HG02642 (cell line): ENCODE measurements around the gene COX5B.
"Not testable (repeated sequence)": the region's sequence is repeated elsewhere in the genome, so short reads cannot be mapped to it uniquely, and the experiment has no call there.

Source experiments
- ATAC-seq: cut with Tn5 transposase; IDR thresholded peaks from one replicate; pipeline ENCODE4 v1.9.1; 2021; ENCODE audit warnings: mild to moderate bottlenecking; ENCODE audit not compliant: unreplicated experiment, poor library complexity

Gene COX5B

DNA sequence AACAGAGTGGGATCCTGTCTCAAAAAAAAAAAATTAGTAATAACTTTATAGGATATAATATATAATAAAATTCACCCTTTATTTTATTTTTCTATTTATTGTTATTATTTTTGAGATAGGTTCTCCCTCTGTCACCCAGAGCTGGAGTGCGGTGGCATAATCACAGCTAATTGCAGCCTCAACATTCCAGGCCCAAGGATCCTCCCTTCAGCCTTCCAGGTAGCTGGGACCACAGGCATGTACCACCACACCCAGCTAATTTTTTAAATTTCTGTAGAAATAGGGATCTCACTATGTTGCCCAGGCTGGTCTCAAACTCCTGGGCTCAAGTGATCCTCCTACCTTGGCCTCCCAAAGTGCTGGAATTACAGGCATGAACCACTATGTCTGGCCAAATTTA, 24.6 kb downstream of the COX5B start:
- no peak for ATAC-seq

DNA sequence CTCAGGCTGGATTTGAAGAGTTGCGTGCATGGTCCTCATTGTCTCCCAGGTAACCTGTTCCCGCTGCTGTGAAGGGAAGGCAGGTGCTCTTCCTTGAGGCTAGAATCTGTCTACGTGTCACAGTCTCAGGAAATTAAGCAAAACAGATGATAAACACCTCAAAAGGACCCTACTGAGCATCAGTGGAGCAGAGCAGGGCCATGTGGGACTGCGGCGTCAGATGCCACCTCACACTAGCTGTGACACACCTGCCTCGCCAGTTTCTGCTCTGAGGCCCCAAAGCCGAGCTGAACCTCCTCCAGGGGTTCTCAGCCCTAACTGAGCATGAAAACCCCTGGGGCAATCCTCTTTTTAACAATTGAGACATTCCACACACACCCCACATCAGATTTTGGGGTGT, 25.7 kb downstream of the COX5B start:
- no peak for ATAC-seq

DNA sequence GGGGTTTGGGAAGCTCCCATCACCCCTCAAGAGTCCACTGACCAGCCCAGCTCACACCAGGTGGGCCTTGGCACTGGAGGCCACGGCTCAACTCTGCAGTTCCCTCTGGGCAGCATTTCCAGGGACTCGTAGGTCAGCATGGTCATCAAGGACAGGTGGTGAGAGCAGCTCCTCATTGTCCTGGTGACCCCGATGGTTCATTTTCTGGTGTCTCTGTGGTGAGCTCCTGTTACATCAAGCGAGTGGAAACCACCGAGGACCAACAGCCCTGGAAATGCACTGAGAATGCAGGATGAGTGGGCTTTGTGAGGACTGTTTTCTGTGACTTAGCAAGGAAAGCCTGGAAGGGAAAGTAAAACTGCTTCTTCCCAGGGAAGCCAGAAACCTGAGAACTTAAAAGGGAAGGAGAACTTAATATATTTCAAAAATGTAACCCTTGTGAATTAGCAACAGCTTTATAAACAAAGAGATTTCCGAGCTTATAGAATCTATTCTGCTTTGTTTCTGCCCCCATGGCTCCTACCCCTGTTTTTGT, 26.8 kb downstream of the COX5B start:
- not testable (repeated sequence) for ATAC-seq

DNA sequence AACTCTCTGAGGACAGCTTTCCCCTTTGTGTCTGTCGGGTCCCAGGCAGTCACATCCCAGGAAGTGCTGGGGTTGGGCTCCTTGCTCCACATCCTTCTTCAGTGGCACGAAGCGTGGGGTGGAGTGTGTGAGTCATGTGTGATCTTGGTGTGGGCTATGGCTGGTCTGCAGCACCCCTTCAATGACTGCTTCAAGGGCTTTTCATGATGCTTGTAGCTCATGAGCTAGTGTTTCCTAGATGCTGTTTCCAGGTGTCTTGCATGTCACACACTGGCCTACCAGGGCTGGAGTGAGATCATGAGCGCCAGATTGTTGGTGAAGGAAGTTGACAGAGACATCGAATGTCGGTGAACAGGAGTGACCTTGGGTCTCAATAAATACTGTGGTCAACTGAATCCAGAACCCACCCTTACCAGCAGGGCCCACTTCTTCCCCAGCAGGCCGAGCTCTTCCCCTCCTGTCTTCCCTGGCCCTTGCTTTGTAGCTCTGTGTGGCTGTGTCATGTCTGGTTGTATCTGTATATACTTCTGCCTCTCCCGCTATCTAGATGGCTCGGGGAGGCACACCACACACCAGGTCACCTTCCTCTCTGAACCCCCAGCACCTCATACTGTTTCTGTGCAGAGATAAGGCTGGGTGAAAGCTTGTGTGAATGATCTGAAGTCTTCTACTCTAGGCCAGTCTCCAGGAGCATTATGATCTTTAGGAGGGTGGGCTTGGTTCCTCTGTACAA, 27.5 kb downstream of the COX5B start:
- ATAC-seq: no peak

DNA sequence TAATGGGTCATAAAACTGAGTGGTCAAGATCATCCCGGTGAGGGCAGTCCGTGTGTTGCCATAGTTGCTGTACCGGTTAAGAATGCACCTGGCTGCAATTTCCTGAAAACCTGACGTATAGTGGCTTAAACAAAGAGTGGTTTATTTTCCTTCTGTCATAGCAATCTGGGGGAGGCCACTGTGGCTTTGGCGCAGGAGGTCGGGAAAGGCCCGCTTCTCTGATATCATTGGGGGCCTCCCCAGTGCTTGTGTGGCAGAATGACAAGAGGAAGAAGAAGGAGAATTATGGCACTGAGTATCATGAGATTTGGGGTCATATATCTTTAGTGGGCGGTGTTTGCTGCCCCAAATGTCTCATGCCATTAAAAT, 28.0 kb downstream of the COX5B start:
- ATAC-seq: no peak

DNA sequence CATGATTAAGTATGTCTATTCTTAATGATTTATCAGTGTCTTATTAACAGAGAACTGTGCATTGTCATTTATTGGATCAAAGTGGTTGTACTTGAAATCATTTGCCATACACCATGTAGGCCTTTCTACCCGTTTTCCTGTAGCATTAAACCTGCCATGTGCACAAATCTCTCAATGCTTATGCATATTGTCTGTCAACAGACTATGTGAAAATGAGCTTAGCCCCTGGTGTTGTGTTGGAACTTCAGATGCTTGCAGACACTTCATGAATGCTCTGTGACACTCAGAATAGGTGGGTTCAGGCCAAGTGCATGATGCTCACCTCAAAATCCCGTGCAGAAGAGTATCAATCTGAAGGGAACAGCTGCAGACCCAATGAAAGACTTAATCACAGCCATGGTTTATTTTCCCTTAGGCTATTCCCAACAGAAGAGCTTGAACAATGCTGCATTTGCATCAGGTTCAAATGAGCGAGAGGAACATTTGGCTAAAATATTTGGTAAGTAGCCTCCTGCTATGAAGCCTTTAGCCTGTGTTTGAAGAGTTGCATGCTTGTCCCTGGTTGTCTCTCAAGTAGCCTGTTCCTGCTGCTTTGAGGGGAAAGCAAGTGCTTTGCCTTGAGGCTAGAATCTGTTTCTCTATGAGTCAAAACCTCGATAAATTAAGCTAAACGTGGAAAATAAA, 29.7 kb downstream of the COX5B start:
- ATAC-seq: no peak

DNA sequence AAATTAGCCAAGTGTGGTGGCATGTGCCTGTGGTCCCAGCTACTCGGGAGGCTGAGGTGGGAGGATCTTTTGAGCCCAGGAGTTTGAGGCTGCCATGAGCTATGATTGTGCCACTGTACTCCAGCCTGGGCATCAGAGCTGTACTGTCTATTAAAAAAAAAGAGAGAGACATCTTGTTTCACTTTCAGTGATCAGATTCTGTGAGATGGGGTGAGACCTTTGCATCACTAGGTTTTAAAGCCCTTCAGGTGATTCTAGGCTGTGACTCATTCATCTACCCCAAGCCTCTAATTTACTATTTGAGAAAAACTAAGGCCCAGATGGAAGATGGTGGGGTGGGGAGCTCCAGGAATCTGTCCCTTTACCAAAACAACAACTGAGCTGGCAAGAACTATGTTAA, 30.8 kb downstream of the COX5B start:
- no peak for ATAC-seq

DNA sequence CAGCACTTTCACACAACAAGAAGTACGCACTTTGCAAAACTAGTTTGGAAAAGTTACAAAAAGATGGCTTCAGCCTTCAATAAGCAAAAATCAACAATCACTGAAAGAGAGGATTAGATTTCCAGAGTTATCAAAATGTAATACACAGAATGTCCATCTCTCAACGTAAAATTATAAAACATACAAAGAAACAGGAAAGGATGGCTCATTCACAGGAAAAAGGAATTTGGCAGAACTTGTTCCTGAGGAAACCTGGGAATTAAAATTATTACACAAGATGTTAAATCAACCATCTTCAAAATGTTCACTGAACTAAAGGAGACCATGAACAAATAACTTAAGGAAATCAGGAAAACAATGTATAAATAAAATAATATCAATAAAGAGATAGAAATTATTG, 31.6 kb downstream of the COX5B start:
- ATAC-seq: no peak

DNA sequence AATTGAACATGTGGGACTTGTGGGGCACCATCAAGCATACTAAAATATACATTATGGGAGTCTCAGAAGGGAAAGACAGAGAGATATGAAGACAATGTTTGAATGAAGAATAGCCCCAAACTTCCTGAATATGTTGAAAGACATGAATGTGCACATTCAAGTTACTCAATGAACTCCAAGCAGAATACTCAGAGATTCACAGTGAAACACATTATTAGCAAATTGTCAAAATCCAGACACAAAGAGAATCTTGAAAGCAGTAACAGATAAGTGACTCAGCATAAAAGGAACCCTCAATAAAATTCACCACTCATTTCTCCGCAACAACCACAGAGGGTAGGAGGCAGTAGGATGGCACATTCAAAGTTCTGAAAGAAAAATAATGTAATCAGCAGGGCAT, 32.4 kb downstream of the COX5B start:
- no peak for ATAC-seq

DNA sequence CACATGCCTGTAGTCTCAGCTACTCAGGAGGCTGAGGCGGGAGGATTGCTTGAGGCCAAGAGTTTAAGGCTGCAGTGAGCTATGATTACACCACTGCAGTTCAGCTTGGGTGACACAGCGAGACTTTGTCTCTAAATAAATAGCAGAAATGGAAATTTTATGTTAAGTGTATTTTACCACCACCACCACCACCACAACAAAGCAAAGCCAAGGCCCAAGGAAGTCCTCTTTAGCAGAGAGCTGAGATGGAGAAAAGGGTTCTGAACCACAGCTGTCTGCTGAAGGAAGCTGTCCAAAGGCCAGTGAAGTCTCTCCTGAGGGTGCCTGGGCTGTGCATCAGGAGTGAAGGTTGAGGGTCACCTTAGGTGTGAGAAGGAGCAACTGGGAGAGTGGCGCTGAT, 41.4 kb downstream of the COX5B start:
- not testable (repeated sequence) for ATAC-seq

DNA sequence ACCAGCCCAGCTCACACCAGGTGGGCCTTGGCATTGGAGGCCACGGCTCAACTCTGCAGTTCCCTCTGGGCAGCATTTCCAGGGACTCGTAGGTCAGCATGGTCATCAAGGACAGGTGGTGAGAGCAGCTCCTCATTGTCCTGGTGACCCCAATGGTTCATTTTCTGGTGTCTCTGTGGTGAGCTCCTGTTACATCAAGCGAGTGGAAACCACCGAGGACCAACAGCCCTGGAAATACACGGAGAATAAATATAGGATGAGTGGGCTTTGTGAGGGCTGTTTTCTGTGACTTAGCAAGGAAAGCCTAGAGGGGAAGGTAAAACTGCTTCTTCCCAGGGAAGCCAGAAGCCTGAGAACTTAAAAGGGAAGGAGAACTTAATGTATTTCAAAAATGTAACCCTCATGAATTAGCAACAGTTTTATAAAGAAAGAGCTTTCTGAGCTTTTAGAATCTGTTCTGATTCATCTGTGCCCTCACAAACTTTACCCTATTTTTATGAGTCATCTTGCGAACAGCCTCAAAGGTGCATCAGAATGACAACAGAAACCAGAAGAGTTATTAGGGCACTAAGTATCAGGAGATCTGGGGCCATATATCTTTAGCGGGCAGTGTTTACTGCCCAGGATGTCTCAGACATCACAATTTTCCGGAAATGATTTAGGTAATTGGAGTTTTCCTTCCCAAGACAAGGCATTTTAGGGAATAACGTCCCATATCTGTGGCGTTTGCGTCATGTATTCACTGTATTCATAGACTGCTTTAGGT, 42.4 kb downstream of the COX5B start:
- ATAC-seq: no peak

DNA sequence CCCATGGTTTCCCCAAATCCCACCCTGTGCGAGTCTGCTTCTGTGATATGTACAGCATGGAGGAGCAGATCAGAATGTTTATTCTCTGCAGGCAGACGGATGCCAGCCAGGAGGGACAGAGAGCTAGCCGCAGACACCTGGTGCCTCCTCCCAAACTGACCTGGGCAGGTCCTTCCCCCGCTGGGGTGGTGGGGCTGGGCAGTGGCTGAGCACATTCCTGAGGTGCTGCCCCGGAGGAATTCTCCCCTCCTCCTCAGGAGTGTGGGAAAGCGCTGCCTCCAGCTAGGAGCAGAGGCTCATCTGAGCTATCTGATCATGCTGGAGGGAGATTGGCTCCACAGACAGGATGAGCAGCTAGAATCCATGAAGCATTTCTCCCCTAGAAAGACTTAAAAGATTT, 45.3 kb downstream of the COX5B start:
- ATAC-seq: no peak

DNA sequence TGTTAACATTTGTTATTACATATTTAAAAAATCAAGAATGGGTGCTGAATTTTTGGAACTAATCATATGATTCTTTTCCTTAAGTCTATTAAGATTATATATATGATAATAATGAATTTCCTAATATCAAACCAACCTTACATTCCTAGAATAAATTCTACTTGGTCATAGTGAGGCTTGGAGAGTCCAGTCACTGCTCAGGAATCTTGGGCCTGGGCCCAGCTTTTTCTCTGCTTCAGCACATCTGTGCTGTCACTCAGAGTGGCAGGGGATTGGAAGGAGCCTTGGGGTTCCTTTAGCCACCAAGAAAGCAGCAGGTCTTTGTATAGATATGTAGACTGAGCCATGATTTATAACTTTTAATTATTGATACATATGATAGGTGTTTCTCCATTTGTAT, 47.6 kb downstream of the COX5B start:
- no peak for ATAC-seq

DNA sequence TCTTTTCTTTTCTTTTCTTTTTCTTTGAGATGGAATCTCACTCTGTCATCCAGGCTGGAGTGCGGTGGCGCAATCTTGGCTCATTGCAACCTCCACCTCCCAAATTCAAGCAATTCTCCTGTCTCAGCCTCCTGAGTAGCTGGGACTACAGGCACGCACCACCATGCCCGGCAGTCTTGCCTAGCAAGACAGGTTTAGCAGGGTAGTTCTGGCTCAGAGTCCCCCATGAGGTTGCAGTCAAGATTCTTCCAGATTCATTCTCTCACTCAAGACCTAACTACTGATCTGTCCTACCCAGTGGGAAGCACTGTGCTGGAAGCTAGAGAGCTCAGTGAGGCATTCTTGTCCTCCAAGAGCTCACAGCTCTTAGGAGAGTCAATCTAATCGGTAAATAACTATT, 49.9 kb downstream of the COX5B start:
- ATAC-seq: no peak

DNA sequence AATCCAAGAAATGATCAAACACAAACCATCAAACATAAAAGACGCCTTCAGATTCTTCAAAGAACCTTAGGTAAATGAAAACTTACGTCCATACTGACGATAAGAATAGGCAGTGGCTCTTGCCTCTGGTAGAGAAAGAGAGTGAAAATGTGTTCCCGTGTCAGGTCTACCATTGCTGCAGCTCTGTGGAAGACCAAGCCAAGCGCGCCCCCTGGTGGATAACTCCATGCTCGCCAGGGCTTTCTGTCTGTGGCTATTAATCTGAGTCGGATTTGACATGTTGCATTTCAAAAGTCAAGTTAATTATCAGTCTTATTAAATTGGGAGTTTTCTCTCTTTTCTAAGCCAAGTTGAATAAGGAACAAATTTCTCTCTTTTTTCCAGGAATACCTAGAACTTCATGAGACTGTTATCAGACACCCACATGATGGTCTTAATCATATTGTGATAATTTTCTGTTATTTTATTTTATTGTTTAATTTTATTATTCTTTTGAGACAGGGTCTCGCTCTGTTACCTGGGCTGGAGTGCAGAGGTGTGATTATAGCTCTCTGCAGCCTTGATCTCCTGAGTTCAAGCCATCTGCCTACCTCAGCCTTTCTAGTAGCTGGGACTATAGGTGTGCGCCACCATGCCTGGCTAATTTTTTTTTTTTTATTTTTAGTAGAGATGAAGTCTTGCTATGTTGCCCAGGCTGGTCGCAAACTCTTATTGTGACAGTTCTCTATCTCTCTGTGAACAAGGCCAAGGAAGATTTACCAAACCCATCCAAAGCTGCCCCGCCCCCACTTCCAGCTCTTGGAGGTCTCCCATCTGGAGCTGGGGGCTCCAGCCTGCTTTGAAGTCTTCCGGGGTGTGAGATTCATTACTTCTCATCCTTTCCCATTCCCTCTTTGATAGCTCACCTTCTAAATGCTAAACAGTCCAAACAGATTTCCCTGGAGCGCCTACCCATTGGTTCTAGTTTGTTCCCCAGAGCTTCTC, 51.7 kb downstream of the COX5B start:
- peak; percentile 78 for ATAC-seq
